ENCODE measurements around the gene OCSTAMP.

DNA sequence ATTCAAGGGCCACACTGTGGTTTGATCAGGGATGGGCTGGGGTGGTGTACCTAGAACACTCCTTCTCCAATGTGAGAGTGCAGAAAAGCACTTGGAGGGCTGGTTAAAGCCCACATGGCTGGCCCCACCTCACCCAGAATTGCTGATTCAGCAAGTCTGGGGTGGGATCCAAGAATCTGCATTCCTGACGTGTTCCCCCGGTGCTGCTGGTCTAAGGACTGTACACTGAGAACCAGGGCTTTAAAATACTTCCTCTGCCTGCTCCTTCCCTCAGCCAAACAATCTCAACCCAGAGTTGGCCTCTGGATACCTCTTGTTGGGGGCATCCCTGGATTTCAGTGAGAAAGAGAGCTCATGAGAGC lies 13.4 kb upstream of the OCSTAMP start:
- TF ChIP-seq, protein P1, sequence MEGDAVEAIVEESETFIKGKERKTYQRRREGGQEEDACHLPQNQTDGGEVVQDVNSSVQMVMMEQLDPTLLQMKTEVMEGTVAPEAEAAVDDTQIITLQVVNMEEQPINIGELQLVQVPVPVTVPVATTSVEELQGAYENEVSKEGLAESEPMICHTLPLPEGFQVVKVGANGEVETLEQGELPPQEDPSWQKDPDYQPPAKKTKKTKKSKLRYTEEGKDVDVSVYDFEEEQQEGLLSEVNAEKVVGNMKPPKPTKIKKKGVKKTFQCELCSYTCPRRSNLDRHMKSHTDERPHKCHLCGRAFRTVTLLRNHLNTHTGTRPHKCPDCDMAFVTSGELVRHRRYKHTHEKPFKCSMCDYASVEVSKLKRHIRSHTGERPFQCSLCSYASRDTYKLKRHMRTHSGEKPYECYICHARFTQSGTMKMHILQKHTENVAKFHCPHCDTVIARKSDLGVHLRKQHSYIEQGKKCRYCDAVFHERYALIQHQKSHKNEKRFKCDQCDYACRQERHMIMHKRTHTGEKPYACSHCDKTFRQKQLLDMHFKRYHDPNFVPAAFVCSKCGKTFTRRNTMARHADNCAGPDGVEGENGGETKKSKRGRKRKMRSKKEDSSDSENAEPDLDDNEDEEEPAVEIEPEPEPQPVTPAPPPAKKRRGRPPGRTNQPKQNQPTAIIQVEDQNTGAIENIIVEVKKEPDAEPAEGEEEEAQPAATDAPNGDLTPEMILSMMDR (IDR thresholded peaks at IDR 0.05; ENCODE audit: low read length): no peak
- TF ChIP-seq EZH2phosphoT487 (IDR thresholded peaks at IDR 0.05; ENCODE audit: low read length) (no peak), EZH2 (optimal IDR thresholded peaks at IDR 0.05; ENCODE audit: low read depth, low read length) (no peak)

Measured in MM.1S (cell line).